RWPE1 (cell line): ENCODE results near the gene CPT1A.
A peak's percentile ranks its signal among the peaks of the same experiment; 100 is the strongest.

Experiments used
- CTCF ChIA-PET: fragments of 350-600 bp; sonication (Branson Sonifier 250); formaldehyde crosslinking; extraction: SDS; loops from one replicate; lab custom pipeline; 2021; lab: Yijun Ruan, JAX
- POLR2A ChIA-PET: fragments of 400-600 bp; formaldehyde crosslinking; extraction: SDS; loops from one replicate; lab custom pipeline; 2020; ENCODE audit warnings: antibody characterized with exemption; ENCODE audit not compliant: low non-redundant PET; lab: Yijun Ruan, JAX
- DNase-seq: peaks from one replicate; pipeline ENCODE4 v3.0.0; 2012; ENCODE audit warnings: low spot score
- H3K27ac ChIP-seq: fragments of 450-650 bp; 2 replicates; pipeline ENCODE4 v1.5.1; 2017
- CTCF ChIP-seq: fragments of 450-650 bp; conservative IDR thresholded peaks from 2 replicates; pipeline ENCODE4 v1.5.1; 2017; ENCODE audit warnings: low read depth, mild to moderate bottlenecking

Gene CPT1A

GRCh38 chr11:68749229-68750123, 92.2 kb downstream of the CPT1A start:
- no peak for DNase-seq
- no peak for TF ChIP-seq CTCF
- ChIA-PET POLR2A (no interaction called here), CTCF (interaction anchor here (0.6 to 0.7 kb wide), 2 partner anchors 38 to 94 kb away, joined by 3 read pairs; no protein-coding TSS in a partner anchor)
- peak overlapping the region; percentile 35 for H3K27ac ChIP-seq

- DNase-seq = no peak
- TF ChIP-seq CTCF = no peak
- POLR2A ChIA-PET = no interaction called here
- H3K27ac ChIP-seq = no peak overlapping the region
- CTCF ChIA-PET = interaction anchor here (0.6 kb wide), 1 partner anchor 16 kb away, joined by 4 read pairs; no protein-coding TSS in a partner anchor
These were observed 93.7 kb downstream of the CPT1A start for GRCh38 chr11:68748061-68748460.

GRCh38 chr11:68743539-68743938, 98.2 kb downstream of the CPT1A start:
- ChIA-PET POLR2A (no interaction called here), CTCF (no interaction called here)
- no peak overlapping the region for H3K27ac ChIP-seq
- no peak for TF ChIP-seq CTCF
- no peak for DNase-seq

- no peak overlapping the region for H3K27ac ChIP-seq
- ChIA-PET CTCF (no interaction called here), POLR2A (no interaction called here)
- no peak for DNase-seq
- TF ChIP-seq CTCF = no peak
These were observed 100.3 kb downstream of the CPT1A start for GRCh38 chr11:68741463-68741862.

GRCh38 chr11:68735646-68736045, 106.1 kb downstream of the CPT1A start:
- CTCF ChIA-PET = no interaction called here
- H3K27ac ChIP-seq = no peak overlapping the region

GRCh38 chr11:68735125-68735524, 106.6 kb downstream of the CPT1A start:
- no peak for TF ChIP-seq CTCF
- no peak for DNase-seq
- CTCF ChIA-PET = no interaction called here
- H3K27ac ChIP-seq = no peak overlapping the region
- POLR2A ChIA-PET = no interaction called here

More at GRCh38 chr11:68735646-68736045, 106.1 kb downstream of the CPT1A start:
- no peak for DNase-seq
- POLR2A ChIA-PET = no interaction called here
- no peak for TF ChIP-seq CTCF
